ENCODE results near the gene ARHGEF6. TPM values are rescaled to one million over a fixed set of nuclear protein-coding genes. Genes with fewer than 3 reads are reported as not detected.

Gene ARHGEF6
- total RNA-seq, 1 donor from 2014 or later = 0.31 TPM

DNA sequence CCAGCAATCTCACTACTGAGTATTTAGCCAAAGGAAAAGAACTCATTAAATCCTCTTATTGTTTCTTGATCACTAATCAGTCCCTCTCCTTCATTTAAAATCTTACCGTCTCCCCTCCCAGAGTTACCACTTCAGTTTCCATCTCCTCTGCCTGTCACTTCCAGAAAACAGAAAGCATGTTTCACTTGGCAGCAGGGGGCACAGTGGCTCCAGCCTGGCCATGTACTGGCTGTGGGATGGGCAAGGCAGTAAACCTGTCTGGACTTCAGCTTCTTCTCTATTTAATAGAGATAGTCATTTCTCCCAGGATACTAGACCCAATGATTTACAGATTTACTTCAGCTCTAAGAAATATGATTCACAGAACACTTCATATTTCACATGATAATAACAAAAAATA lies 69.6 kb downstream of the ARHGEF6 start:
- H3K4me3 Mint-ChIP-seq (ENCODE audit: low read depth) = no peak overlapping the region
- H3K4me1 Mint-ChIP-seq (ENCODE audit: low read depth) = no peaks in the 10 kb centered on the region
- TF ChIP-seq, protein P1, sequence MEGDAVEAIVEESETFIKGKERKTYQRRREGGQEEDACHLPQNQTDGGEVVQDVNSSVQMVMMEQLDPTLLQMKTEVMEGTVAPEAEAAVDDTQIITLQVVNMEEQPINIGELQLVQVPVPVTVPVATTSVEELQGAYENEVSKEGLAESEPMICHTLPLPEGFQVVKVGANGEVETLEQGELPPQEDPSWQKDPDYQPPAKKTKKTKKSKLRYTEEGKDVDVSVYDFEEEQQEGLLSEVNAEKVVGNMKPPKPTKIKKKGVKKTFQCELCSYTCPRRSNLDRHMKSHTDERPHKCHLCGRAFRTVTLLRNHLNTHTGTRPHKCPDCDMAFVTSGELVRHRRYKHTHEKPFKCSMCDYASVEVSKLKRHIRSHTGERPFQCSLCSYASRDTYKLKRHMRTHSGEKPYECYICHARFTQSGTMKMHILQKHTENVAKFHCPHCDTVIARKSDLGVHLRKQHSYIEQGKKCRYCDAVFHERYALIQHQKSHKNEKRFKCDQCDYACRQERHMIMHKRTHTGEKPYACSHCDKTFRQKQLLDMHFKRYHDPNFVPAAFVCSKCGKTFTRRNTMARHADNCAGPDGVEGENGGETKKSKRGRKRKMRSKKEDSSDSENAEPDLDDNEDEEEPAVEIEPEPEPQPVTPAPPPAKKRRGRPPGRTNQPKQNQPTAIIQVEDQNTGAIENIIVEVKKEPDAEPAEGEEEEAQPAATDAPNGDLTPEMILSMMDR (IDR thresholded peaks at IDR 0.05; ENCODE audit: unreplicated experiment) = no peak
- no peak overlapping the region for H3K27ac Mint-ChIP-seq
- no peaks in the 10 kb centered on the region for H3K36me3 Mint-ChIP-seq (ENCODE audit: insufficient read depth)
- no peak for DNase-seq (ENCODE audit: low spot score, unreplicated experiment)
- H3K9me3 Mint-ChIP-seq (ENCODE audit: low read depth) = no peaks in the 10 kb centered on the region
- H3K27me3 Mint-ChIP-seq = no peaks in the 10 kb centered on the region

DNA sequence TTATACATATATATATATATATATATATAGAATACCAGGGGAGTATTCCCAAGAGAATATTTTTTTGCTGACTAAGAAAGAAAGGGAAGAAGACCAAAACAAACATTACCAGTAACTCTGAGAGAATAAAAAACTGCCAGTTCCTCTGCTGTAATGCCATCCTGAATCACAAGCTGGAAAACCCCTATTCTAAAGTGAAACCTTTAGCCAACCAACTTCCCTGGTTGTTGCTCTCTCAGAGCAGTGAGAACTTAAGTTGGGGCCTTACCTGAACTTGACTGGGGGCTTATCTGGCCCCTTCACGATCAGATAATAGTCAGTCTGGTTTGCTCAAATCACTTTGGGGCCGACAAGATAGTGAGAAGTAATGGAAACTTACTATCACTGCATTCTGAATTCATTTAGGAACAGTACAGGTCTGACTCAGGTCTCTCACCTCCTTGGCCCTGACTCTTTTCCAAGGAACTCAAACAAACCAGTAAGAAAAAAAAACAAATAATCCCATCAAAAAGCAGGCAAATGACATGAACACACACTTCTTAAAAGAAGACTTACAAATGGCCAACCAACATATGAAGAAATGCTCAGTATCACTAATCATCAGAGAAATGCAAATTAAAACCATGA lies 70.3 kb downstream of the ARHGEF6 start:
- no peak for DNase-seq (ENCODE audit: low spot score, unreplicated experiment)
- no peak overlapping the region for H3K27ac Mint-ChIP-seq
- TF ChIP-seq, protein P1 (IDR thresholded peaks at IDR 0.05; ENCODE audit: unreplicated experiment) = no peak
- no peaks in the 10 kb centered on the region for H3K27me3 Mint-ChIP-seq
- no peaks in the 10 kb centered on the region for H3K4me1 Mint-ChIP-seq (ENCODE audit: low read depth)
- H3K4me3 Mint-ChIP-seq (ENCODE audit: low read depth) = no peak overlapping the region
- H3K9me3 Mint-ChIP-seq (ENCODE audit: low read depth) = no peaks in the 10 kb centered on the region
- H3K36me3 Mint-ChIP-seq (ENCODE audit: insufficient read depth) = no peaks in the 10 kb centered on the region

DNA sequence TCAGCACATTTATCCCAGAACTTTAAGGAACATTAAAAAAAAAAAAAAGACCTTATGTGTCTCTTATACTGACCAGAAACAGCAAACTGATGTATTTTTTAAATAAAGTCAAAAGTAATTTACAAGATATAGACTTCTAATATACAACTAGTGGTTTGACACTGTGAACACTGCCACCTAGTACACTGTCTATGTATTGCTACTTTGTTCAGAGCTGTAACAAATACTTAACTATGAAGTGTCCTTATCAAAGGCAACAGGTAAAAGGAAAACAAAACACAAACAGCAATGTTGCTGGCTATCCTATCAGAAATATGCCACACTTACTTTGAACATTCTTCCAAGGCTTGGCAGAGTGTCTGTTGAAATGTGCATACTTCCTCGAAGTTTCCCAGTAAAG lies 72.4 kb downstream of the ARHGEF6 start:
- no peak for DNase-seq (ENCODE audit: low spot score, unreplicated experiment)
- Mint-ChIP-seq H3K36me3 (ENCODE audit: insufficient read depth) (no peaks in the 10 kb centered on the region), H3K27ac (no peak overlapping the region), H3K27me3 (no peaks in the 10 kb centered on the region), H3K4me3 (ENCODE audit: low read depth) (no peak overlapping the region), H3K9me3 (ENCODE audit: low read depth) (peaks cover 3% of the 10 kb centered on the region), H3K4me1 (ENCODE audit: low read depth) (no peaks in the 10 kb centered on the region)
- TF ChIP-seq, protein P1 (IDR thresholded peaks at IDR 0.05; ENCODE audit: unreplicated experiment) = peak; percentile 42

DNA sequence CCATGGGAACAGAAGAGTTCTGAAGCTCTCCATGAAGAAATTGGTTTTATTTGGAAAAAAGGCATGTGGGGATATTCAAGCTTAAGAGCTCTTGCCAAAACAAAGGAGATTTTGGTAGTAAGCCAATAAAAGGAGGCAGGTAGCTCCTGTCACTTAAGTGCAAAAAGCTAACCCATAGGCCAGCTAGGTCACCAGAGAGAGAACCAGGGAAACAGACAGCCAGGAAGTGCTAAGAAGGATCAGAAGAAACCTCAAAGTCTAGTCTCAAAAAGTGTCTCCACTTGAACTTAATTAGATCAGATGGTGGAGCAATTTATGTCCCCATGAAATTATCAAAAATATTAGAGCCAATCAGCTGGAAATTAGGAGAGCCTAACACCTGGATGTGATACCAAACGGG lies 83.6 kb downstream of the ARHGEF6 start:
- H3K4me3 Mint-ChIP-seq (ENCODE audit: low read depth) = no peak overlapping the region
- H3K27me3 Mint-ChIP-seq = no peaks in the 10 kb centered on the region
- no peak overlapping the region for H3K27ac Mint-ChIP-seq
- TF ChIP-seq, protein P1 (IDR thresholded peaks at IDR 0.05; ENCODE audit: unreplicated experiment) = no peak
- H3K4me1 Mint-ChIP-seq (ENCODE audit: low read depth) = no peaks in the 10 kb centered on the region
- H3K9me3 Mint-ChIP-seq (ENCODE audit: low read depth) = peaks cover 22% of the 10 kb centered on the region
- no peak for DNase-seq (ENCODE audit: low spot score, unreplicated experiment)
- no peaks in the 10 kb centered on the region for H3K36me3 Mint-ChIP-seq (ENCODE audit: insufficient read depth)

DNA sequence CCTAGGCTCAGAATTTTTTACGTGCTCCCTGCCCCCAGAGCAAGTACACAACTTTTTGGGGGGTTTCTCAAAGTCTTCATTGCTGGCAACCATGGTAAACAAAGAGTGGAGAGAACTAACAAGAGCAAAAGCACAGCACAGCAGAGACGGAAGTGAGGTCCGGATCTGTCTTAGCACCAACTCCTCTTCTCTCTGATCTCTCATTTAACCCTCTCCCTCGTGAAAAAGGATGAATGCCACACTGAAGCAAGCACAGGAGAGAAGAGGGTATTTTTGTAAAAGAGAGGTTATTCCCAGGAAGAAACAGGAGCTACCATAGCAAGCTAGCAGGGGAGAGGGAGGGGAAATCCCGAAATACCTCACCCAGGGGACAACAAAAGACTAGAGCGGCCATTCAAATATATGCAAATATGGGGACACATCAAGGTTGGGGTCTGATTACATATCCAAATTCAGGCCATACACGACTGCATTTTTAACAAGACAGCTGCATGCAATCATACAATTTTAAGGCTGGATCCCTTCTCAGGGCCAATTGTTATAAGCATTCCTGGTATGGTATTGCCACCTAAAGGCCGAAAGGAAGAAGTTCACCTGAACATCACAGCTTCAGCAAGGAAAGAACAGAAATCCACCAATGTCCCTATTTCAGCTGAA lies 86.2 kb downstream of the ARHGEF6 start:
- Mint-ChIP-seq H3K36me3 (ENCODE audit: insufficient read depth) (no peaks in the 10 kb centered on the region), H3K4me3 (ENCODE audit: low read depth) (no peak overlapping the region), H3K27ac (no peak overlapping the region), H3K4me1 (ENCODE audit: low read depth) (no peaks in the 10 kb centered on the region), H3K27me3 (no peaks in the 10 kb centered on the region), H3K9me3 (ENCODE audit: low read depth) (peaks cover 9% of the 10 kb centered on the region)
- TF ChIP-seq, protein P1 (IDR thresholded peaks at IDR 0.05; ENCODE audit: unreplicated experiment) = peak; percentile 71
- no peak for DNase-seq (ENCODE audit: low spot score, unreplicated experiment)
